NK-92 (cell line): Measurements from ENCODE around the gene TLN1.
A peak's percentile ranks its signal among the peaks of the same experiment; 100 is the strongest.

Source experiments
- DNase-seq: peaks from one replicate; lab custom pipeline; 2025; ENCODE audit not compliant: unreplicated experiment; lab: John Stamatoyannopoulos, UW

TLN1 gene

DNA sequence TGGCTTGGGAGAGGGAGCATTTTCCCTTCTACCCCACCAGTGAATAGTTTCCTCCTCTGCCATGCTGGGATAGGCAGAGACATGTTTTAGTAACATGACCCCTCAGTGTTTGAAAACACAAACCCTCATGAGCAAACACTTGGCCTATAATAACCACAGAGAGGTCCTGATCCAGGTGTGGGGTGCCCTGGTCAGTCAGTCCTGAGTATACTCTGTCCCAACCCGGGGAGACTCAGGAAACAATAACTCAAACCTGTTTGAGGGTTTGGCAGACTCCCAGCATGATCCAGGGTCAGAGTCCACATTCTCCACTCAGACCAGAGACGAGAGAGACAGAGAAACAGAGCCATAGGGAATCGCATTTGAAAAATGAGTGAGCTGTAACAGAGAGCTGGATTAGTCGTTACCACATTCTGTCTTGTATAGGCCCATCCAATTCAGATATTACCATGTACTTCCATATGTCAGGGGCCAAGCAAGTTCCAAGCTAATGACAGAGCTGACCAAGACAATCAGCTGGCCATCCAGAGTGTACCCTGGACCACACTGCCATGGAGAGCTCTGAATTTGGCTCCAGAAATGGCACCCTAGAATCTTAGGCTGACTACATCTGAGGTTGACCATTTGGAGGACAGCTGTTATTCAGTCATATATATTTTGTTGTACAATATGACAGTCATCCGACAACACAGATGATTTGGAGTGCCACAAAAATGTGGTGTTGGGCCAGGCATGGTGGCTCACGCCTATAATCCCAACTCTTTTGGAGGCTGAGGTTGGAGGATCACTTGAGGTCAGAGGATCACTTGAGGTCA, 62.5 kb downstream of the TLN1 start:
- no peak for DNase-seq

DNA sequence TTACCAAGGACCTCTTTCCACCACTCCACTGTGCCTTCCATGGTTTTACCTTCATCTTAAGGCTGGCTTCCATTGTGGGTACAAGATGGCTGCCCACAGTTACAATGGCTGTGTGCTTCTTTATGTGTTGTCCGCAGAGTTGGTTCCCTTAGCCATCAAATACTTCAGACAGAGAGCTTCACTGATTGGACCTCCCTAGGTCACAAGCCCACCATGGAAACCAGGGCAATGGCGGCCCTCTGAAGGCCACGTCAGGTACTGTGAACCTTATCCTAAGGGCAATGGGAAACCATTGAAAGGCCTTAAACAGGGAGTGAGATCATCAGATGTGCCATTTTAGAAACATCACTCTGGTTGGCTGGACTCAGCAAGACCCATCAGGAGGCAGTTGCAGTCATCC, 64.1 kb downstream of the TLN1 start:
- no peak for DNase-seq

DNA sequence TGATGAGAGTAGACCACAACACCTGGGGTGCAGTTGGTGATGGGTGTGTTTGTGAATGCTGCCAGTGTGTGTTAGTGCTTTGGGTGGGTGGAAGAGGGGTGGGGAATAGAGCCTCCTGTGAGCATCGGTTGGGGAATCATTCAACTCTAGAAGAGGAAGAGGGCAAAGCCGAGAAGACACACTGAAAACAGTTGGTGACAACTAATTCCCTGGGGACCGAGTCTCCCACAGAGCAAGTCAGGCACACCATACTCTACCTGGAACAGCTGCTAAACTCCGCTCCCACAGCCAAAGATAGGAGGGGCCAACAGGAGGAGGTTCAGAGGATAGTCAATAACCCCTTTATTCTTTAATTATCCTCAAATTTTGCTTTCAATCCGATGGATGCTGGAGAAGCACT, 65.4 kb downstream of the TLN1 start:
- DNase-seq, result no peak

DNA sequence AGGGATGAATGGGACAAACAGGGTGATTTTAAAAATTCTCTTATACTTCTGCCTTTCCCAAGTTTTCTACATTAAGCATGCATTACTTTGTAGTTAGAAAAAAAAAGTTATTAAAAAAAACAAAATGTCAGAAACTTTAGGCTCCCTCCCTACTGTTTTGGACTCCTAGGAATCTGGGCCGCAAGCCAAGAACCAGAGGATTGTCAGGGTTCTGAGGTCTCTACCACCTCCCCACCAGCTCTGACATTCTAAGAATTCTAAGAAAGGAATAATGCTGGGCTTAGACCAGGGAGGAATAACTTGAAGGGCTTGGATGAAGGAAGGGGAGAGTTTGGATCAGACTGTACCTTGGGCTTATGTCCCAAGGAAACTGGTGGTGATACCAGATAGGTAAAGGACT, 66.0 kb downstream of the TLN1 start:
- DNase-seq, result no peak

DNA sequence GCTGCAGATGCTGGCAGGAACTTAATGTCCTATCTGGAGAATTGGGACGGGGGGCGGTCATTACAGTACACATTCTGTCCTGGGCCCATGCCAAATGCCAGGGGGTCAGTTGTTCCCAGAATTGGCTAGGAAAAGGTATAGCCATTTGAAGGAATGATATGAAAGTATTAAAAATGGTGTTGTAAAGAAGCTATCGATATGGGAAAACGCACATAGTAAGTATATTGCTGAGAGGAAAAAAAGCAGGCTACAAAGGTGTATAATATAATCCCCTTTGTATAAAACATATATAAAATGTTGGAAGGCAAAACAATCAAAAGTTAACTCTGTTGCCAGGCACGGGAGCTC, 66.5 kb downstream of the TLN1 start:
- no peak for DNase-seq

DNA sequence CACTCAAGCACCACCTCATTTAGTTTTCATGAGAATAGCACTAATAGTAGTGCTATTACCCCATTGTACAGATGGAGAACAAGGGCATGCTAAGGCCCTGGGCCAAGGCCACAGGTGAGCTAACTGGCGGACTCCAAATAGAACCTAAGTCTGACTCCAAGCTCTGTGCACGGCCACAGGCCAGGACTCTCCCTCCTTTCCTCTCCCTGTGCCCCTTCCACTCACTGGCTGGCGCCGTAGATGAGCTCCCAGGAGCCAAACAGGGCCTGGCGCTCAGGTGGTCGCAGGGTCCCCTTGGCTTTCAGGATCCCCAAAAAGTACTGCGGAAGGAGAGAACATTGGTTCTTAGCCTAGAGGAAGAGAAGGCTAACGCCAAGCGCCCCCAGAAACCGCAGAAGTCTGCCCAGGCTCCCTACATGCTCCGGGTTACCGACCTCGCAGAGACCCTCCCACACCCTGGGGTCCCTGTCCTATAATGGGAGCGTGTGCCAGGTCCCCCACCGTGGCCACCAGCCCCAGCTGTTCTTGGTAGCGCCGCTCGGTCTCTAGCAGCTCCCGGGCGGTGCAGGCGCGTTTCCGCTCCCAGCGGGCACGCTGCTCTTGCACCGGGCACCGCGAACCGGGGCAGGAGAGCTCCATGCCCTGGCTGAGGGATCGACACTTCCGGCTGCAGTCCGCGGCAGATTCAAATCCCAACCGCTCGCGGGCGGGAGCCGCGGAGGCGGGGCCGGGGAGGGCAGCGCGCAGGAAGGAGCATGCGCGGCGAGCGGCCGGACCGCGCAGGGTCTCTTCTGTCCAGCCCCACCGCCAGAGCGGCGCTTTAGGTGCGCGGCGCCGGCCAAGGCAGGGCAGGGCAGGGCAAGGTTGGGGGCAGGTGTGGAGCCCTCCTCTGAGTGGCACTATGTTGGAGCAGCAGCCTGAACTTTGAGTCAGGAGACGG, 67.2 kb downstream of the TLN1 start, which contains the start of gene ARHGEF39:
TSS of gene ARHGEF39 (minus strand) at position 665 of the 940 bp plus-strand sequence. CDS start at position 639, 26 bp downstream.
- no peak for DNase-seq

DNA sequence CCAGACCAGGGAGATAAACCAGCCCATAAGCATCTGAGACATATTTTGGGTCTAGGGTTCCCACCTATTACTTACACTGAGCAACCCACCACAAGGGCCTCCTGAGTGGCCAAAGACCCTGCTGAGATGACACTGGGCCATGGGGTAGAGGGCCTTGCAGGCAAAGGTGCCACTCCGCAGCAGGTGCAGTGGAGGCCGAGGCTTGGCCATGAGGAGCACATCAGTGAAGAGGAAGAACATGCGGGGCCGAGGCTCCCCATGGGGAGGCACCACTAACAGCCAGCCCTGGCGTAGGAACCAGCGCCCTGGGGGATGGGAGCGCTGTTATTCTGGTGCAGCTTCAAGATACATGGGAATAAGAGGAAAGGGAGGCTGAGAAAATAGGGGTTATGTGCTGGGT, 69.6 kb downstream of the TLN1 start:
- no peak for DNase-seq

DNA sequence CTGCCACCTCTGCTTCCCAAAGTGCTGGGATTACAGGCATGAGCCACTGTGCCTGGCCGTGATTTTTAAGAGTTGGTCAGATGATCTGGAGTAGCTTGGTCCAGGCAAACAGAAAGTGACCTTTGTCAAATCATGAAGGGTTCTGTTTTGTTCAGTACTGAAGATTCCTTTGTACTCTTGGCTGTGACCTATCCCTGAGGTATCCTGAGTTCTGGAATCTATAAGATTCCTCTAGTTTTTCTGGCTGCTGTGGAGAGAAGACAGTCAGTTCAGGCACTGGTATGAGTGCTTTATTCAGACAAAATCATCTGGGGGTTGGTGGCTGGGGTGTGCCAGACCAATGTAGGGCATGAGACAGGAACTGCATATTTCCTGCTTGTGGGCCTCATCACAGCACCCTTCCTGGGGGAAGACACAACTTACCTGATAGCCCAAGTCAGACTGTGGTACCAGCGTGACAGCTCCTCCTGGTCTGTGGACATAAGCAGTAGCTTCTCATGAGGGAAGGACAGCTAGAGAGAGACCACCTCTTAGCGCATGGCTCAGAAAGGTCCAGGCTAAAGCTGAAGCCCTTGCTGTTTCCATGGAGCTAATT, 70.1 kb downstream of the TLN1 start:
- DNase-seq, result no peak

DNA sequence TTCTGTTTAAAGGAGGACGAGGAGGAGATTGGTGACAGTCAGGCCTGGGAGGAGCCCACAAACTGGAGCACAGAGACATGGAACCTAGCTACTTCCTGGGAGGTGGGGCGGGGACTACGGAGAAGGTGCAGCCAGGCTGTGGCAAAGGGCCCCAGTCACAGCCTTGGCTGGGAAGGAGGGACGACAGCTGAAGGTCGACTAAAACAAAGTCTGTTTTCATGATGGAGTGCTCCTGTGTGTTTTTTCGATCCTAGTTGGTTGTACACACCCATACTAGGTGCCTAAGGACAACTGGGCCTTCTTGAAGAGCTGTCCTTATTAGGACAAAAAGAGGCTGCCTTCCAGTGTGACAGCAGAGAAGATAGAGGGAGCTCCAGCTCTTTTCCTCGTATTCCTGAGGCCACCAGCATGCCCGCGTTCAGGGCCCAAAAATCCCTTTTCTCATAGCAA, 71.0 kb downstream of the TLN1 start:
- DNase-seq, result no peak

DNA sequence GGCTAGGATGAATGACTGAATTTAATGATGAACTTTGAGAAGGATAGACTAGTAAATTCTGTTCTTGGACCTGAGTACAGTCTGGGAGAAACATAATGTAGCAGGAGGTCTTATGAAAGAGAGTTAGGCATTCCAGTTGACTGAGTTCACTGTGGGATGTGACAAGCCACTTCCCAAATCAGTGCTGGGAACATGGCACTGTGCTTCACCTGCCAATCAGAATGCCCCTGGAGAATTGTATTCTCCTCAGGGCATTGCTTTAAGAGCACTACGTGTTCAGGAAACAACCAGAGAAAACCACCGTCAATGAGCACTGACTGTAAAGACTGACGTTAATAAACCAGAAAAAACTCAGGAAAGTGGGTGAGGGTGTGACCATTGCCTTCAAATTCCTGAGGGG, 72.7 kb downstream of the TLN1 start:
- DNase-seq, result no peak

DNA sequence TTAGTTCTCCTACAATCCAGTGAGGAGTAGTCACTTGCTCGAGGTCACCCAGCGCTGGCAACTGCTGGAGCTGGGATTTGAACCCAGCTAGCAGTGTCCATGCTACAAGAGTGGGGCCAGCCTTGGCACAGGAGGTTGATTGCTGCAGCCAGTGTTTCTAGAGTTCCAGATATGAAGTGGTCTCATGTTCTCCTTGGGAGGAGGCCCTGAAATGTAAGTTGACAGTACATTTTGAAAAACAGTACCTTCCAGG, 73.1 kb downstream of the TLN1 start:
- DNase-seq, result no peak

DNA sequence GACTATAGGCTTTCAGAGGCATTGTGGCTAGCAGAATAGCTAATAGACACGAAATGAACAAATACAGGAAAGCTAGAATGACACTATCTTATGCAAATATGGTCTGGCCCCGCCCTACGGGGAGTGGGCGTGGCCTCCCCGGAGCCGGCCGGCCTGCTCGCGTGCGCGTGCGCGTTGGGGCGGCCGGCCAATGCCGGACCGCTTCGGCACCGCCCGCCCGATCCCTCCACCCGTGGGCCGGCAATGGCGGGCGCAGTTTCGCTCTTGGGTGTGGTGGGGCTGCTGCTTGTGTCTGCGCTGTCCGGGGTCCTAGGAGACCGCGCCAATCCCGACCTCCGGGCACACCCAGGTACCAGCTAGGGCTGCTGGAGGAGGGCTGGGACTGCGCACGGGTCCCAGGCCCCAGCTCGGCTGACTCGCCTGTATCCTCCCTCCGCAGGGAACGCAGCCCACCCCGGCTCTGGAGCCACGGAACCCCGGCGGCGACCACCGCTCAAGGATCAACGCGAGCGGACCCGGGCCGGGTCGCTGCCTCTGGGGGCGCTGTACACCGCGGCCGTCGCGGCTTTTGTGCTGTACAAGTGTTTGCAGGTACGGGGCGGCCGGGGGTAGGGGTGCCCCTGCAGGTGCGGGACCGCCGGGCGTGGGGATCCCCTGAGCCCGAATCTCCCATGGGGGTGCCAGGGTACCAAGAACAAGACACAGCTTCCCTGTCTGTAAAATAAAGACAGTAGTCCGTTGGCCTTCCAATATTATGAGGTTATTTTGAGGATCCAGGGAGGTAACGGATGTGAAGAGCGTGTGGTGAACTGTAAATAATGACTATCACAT, 73.6 kb downstream of the TLN1 start, which contains the start of gene CCDC107:
TSS of gene CCDC107 (plus strand) at position 156 of the 831 bp plus-strand sequence. CDS start at position 244, 88 bp downstream.
- DNase-seq, result no peak

DNA sequence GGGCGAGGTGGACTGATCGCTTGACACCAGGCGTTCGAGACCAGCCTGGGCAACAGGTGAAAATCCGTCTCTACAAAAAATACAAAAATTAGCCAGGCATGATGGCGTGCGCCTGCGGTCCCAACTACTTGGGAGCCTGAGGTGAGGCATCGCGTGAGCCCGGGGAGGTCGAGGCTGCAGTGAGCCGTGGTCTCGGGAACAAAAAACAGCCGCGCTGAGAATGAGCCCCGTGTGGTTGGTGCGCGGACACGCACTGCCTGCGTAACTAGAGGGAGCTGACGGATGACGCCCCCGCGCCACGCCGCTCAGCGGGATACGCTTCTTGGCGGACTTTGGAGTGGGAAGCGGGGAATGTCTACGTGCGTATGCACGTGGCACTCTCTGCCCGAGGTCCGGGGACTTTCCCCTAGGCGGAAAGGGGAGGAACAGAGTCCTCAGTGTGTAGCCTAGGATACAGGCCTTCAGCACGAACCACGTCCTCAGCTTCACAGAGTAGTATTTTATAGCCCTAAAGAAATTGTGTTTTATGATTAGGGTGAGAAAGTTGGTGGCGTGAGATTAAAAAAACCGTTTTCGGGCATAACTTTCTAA, 74.4 kb downstream of the TLN1 start, which contains the start of gene RMRP:
TSS of gene RMRP (minus strand) at position 474 of the 591 bp plus-strand sequence.
- DNase-seq, result peak; percentile 48

DNA sequence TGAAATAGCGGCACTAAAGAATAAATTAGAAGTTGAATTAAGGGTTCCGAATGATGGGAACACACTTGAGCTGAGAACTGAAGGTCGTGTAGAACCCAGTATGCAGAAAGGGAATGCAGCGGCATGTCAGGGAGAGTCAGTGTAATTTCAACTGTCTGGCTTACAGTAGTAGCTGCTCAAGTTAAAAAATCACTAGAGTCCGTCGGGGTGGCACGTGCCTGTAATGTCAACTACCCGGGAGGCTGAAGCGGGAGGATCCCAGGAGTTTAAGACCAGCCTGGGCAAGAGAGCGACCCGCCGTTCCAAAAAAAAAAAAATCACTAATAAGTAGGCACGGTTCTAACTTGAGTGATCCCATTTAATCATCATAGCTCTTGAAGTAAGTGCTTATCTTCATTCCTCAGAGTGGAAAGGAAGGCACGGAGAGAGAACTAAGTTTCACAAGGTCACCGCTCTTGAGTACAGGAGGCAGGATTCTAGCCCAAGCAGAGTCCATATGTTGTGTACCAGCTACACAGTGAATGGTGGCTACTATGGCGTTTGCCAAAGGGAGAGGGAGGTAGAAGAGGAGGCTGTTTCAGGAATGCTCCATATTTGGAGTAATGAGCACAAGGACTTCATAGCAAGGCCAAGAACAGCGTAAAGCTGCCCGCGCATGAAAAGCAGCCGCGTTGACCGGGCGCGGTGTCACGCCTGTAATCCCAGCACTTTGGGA, 75.0 kb downstream of the TLN1 start:
- DNase-seq, result no peak

DNA sequence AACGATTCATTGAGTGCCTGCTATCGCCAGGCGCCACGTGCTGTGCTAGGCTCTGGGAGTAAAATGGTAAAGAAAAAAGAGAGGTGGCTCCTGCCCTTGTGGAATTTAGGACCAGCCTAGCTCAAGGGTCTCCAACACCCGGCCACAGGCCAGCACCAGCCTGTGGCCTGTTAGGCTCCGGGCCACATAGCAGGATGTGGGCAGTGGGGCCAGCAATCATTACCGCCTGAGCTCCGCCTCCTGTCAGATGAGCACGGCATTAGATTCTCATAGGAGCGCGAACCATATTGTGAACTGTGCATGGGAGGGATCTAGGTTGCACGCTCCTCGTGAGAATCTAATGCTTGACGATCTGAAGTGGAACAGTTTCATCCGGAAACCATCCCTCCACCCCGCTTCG, 75.6 kb downstream of the TLN1 start:
- DNase-seq, result no peak

DNA sequence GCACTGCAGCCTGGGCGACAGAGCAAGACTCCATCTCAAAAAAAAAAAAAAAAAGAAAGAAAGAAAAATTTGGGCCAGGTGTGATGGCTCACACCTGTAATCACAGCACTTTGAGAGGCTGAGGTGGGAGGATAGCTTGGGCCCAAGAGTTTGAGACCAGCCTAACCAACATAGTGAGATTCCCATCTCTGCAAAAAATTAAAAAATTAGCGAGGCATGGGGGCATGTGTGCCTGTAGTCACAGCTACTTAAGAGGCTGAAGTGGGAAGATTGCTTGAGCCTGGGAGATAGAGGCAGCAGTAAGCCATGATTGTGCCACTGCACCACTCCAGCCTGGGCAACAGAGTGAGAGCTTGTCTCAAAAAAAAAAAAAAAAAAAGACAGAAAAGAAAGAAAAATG, 78.4 kb downstream of the TLN1 start:
- no peak for DNase-seq

DNA sequence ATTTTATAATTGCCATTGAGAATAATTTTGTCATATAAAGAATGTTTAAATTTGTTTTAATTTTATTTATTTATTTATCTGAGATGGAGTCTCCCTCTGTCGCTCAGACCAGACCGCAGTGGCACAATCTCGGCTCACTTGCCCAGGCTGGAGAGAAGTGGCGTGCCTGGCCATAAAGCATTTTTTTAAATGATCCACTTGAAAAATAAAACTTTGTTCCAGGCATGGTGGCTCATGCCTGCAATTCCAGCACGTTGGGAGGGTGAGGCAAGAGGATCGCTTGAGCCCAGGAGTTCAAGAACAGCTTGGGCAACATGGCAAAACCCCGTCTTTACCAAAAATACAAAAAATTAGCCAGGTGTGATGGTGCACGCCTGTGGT, 79.2 kb downstream of the TLN1 start:
- DNase-seq, result no peak

DNA sequence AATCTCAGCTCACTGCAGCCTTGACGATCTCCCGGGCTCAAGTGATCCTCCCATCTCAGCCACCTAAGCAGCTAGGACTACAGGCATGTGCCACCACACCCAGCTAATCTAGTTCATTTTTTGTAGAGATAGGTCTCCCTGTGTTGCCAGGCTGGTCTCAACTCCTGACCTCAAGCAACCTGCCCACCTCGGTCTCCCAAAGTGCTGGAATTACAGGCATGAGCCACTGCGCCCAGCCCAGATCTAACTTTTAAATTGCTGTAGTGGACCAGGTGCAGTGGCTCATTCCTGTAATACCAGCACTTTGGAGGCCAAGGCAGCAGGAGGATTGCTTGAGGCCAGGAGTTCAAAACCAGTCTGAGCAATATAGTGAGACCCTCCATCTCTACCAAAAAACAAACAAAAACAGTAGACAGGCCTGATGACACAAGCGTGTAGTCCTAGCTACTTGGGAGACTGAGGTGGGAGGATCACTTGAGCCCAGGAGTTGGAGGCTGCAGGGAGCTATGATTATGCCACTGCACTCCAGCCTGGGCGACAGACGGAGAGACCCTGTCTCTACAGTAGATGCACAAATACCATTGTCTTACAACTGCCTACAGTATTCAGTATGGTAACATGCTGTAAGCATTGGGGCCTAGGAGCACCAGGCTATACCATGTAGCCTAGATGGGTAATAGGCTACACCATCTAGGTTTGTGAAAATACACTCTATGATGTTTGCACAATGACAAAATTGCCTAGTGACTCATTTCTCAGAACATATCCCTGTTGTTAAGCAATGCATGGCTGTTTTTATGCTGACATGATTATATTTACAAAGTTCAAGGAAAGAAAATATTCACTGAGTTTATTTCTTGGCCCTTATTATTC, 79.8 kb downstream of the TLN1 start:
- no peak for DNase-seq
